Measurements from ENCODE around the gene DYNC2LI1.

GRCh38 chr2:43729491-43730174 is 44.2 kb upstream of the DYNC2LI1 start:
- no peak for TF ChIP-seq POLR2A (IDR thresholded peaks at IDR 0.05)
- TF ChIP-seq CTCF (IDR thresholded peaks at IDR 0.05), result no peak
- TF ChIP-seq POLR2AphosphoS5 (IDR thresholded peaks at IDR 0.05), result no peak

Data from stomach (tissue), 4 donors.